Retinal pigment epithelial cell (primary cell): ENCODE results near the gene KANSL1.

Experiments used
- DNase-seq: peaks from one replicate; pipeline ENCODE4 v3.0.0-alpha.2; 2010; ENCODE audit warnings: low read depth
- H3K4me3 ChIP-seq: 2 replicates; pipeline ENCODE4 v1.5.1; 2011; ENCODE audit warnings: mild to moderate bottlenecking, low read length, control low read depth, moderate library complexity
- CTCF ChIP-seq: conservative IDR thresholded peaks from 2 replicates; pipeline ENCODE4 v1.5.1; 2011; ENCODE audit warnings: low read depth, low read length, control low read depth, inconsistent platforms

KANSL1 gene

GRCh38 chr17:46157443-46158062 lies 35.7 kb downstream of the KANSL1 start:
- TF ChIP-seq CTCF, result no peak
- no peak overlapping the region for H3K4me3 ChIP-seq

GRCh38 chr17:46154151-46154816 lies 38.9 kb downstream of the KANSL1 start:
- H3K4me3 ChIP-seq, result no peak overlapping the region
- no peak for TF ChIP-seq CTCF
- DNase-seq, result no peak

More at GRCh38 chr17:46157443-46158062, 35.7 kb downstream of the KANSL1 start:
- peak; percentile 18 for DNase-seq

GRCh38 chr17:46152423-46152822 lies 40.8 kb downstream of the KANSL1 start:
- no peak for DNase-seq
- no peak overlapping the region for H3K4me3 ChIP-seq
- no peak for TF ChIP-seq CTCF

GRCh38 chr17:46151762-46152161 lies 41.5 kb downstream of the KANSL1 start:
- no peak for TF ChIP-seq CTCF
- no peak overlapping the region for H3K4me3 ChIP-seq
- no peak for DNase-seq

- DNase-seq, result no peak
- no peak for TF ChIP-seq CTCF
- no peak overlapping the region for H3K4me3 ChIP-seq
Observed at GRCh38 chr17:46150216-46150963, 42.8 kb downstream of the KANSL1 start.

GRCh38 chr17:46148247-46148646 lies 45.0 kb downstream of the KANSL1 start:
- TF ChIP-seq CTCF, result no peak
- no peak for DNase-seq
- no peak overlapping the region for H3K4me3 ChIP-seq
